Middle frontal gyrus (tissue), 1 donor: ENCODE results near the gene MCF2L.

Source experiments
- DNase-seq: peaks from one replicate; pipeline ENCODE4 v3.0.0-alpha.2; 2015; ENCODE audit warnings: low spot score; ENCODE audit errors: extremely low spot score

The MCF2L gene

GRCh38 chr13:113014752-113015745 lies 46.0 kb downstream of the MCF2L start:
- DNase-seq = no peak

DNA sequence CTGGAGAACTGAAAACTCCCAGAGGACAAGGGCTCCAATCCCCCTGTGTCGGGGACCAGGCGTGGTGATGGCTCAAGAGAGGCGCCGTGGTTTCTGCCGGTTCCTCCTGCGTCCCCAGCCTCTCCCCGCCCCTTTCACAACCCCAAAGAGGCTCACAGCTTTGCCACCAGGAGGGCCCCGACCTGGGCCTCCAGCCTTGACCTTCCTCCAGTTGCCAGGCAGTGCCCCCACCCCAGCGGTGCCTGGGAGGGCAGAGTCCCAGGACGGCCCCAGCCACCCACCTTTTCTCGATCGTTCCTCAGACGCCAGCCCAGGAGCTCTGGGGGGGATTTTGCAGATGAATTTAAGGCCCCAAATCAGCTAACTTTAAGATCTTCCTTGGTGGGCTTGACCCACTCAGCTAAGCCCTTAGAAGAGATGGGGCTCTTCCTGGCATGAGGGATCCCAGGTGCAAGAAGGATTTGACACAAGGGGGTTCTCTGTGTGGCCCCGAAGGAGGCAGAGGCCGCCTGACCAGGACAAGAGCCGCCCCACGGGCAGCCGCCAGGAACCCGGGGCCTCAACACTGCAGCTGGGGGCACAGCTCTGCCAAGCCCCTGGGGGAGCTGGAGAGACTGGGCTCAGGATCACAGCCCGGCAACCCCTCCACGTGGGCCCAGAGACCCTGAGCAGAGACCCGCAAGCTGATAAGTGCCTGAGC lies 47.0 kb downstream of the MCF2L start:
- DNase-seq = no peak

DNA sequence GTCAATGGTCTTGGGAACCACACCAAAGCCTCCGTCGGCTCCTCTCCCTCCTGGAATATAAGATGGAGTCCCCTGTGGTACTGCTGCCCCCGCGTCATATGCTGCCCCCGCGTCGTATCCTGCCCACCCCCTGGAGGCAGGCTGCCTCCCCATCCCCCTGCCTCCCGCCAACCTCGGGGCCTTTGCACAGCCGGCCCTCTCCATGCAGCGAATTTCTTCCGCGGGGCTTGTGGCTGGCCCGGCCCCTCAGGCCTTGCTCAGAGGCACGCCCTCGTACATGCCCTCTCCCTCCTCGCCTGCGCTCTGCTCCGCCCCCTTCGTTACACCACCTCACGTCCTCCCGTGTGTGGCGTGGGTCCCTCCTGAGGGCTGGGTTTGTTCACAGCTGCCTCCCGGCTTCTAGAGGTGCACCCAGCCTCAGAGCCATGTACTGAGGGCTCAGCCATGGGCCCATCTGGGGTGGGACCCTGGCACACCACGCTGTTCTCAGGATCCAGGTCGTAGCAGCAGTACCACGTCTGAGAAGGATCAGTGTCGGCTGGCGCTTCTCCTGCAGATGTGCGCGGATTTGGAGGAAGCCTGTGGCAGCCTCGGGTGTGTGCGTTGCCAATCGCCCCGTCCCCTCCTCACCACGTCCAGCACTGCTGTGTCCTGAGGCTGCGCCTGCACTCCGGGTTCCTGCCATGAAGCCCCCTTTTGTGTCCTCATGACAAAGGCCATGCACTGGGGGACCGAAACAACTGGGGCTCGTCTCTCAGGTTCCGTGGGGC lies 47.7 kb downstream of the MCF2L start:
- DNase-seq = no peak

- DNase-seq = no peak
These were observed 48.6 kb downstream of the MCF2L start for GRCh38 chr13:113017506-113018215.

DNA sequence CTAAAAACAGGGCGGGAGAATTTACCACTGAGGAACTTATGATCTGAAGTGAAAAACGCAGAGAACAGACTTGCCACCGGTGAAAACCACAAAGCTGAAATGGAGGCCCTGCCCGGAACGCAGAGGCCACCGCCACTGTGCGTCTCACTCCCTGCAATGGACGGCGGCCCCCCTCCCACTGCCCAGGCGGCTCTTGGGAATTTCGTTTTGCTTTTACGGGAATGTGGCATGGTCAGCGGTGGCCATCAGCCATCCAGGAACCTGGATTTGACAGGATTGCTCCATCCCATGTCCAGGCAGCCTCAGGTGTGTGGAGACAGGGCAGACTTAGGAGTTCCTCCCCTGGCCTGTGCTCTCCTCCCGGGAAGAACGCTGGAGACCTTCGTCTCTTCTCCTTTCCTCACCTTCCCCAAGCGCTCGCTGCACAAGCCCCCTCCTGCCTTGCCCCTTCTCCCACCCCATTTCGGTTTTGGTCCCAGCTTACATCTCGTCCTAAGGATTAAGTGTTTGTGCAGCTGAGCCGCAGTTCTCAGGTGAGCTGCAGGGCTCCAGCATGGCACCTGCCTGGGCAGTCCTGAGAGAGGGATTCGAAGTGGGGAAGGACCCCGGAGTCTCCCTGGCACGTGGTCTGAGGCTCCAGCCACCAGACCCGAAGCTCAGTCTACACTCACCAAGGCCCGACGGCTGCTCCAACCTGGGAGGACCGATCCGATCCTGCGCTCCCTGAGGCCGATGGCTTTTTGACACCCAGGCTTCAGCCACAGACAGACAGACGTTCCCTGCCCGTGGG lies 49.9 kb downstream of the MCF2L start:
- no peak for DNase-seq

- no peak for DNase-seq
These were observed 51.5 kb downstream of the MCF2L start for GRCh38 chr13:113020323-113021080.

GRCh38 chr13:113021391-113021790 lies 52.4 kb downstream of the MCF2L start:
- DNase-seq = no peak

DNA sequence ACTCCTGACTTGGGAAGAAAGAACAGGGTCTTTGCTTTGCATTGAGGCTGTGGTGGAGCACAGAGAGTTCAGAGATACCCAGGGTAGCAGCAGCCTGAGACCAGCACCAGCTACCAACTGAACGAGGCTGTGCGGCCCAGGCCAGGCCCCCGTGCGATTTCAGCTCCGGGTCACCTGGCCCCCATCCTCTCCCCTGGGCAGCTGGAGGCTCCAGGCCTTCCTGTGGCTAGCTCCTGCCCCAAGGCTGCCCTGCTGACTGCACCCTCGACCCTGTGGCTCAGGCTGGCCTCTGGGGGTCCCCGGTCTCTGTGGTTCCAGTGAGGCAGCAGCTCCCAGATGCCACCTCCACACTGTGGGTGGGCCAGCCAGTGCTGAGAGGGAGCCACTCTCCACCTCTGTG lies 52.8 kb downstream of the MCF2L start:
- no peak for DNase-seq

- DNase-seq = no peak
These were observed 53.4 kb downstream of the MCF2L start for GRCh38 chr13:113022391-113022744.

DNA sequence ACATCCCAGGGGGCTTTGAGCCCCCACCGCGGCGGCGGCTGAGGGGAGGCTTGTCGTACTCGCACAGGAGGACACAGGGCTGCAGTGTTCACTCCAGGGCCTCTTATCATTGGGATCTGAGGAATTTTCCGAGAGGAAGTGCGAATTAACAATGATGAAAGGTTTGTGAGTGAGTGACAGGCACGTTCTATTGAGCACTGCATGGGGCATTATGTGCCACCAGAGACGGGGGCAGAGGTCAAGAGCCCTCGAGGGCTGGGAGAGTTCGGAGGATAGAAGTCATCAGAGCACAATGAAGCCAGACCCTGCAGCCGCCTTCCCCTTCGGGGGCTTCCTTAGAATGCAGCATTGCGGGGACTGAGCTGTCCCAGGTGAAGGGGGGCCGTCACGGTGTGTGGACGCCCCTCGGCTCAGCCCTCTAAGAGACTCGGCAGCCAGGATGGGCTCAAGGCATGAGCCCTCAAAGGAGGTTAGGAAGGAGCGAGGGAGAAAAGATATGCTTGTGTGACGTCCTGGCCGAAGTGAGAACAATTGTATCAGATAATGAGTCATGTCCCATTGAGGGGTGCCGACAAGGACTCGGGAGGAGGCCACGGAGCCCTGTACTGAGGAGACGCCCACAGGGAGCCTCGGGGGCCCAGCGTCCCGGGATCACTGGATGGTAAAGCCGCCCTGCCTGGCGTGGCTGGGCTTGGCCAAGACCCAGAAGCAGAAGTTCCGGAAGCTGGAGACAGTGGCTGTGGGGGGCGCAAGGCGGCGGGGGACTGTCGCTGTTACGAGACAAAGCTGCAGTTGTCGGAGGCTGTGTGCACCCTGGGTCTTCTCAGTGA lies 53.9 kb downstream of the MCF2L start:
- DNase-seq = no peak

- DNase-seq = no peak
These were observed 54.8 kb downstream of the MCF2L start for GRCh38 chr13:113023694-113024430.

- DNase-seq = no peak
These were observed 55.5 kb downstream of the MCF2L start for GRCh38 chr13:113024466-113024865.

DNA sequence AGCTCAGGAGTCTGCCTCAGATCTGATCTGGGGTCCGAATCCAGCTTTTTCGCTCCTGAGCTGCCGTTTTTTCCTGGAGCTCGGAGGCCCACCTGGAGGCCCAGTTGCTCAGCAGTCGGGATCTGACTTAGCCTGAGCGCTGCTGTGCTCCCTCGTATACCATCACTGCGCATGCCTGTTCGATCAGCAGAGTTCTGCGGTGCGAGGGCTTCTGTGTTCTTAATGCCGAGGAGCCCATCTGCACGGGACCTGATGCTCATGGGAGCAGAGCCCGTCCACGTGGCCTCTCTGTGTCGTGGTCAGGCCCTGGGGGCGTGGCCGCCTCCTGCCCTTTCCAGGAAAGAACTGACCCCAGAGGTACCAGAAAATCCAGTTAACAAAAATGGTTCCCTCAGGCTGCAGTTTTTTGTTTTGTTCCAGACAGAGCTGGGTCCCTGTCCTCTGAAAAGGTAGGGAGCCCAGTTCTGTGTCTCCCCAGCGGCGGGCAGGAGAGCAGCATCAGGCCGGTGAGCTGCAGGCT lies 57.4 kb downstream of the MCF2L start:
- DNase-seq = no peak

DNA sequence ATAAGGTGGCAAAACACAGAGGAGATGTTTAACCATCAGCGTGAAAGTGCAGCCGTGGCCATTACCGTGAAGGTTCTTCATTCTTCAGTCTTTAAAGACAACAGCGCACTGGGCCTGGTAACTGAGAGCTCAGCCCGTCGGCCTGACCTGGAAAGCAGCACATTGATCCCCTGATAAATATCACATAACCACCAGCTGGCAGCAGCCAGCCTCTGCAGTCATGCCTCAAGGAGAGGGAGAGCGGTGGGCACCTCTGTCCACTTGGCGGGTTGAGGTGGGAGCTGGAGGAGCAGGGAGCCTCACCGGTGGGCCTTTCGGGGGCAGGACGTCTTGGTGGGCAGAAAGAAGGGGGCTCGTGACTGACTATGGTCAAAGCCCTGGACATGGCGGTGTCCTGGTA lies 58.1 kb downstream of the MCF2L start:
- no peak for DNase-seq

GRCh38 chr13:113027566-113027965 lies 58.6 kb downstream of the MCF2L start:
- DNase-seq = no peak

- no peak for DNase-seq
These were observed 59.5 kb downstream of the MCF2L start for GRCh38 chr13:113028336-113029060.

GRCh38 chr13:113029061-113029445 lies 60.0 kb downstream of the MCF2L start:
- no peak for DNase-seq
